B cell (primary cell): ENCODE results near the gene ROBO2. TPM values are rescaled to one million over a fixed set of nuclear protein-coding genes. Genes with fewer than 3 reads are reported as not detected.

Experiments
- ATAC-seq: fragments of 200-7000 bp; cut with Tn5 transposase; one replicate; pipeline ENCODE4 v1.10.0; 2021; ENCODE audit warnings: low read depth, mild to moderate bottlenecking, moderate number of reproducible peaks, moderate library complexity
- CTCF ChIA-PET: fragments of 350-600 bp; sonication (Branson Sonifier 250); formaldehyde crosslinking; loops from one replicate; lab custom pipeline; 2021; ENCODE audit warnings: antibody characterized with exemption, inconsistent platforms; lab: Charles Lee
- POLR2A ChIA-PET: fragments of 350-600 bp; sonication (Branson Sonifier 250); formaldehyde crosslinking; loops from one replicate; lab custom pipeline; 2021; ENCODE audit warnings: antibody characterized with exemption; lab: Charles Lee
- DNase-seq: peaks from one replicate; pipeline ENCODE4 v3.0.0; 2013
- H2AFZ ChIP-seq: 2 replicates; pipeline ENCODE4 v1.6.1; 2012; ENCODE audit warnings: mild to moderate bottlenecking, low read depth, low read length; ENCODE audit not compliant: insufficient read depth, poor library complexity, severe bottlenecking
- H3K27ac ChIP-seq, 2 donors: 1 replicate in 1 of 2; 2 replicates in 1 of 2; pipeline ENCODE4 v1.5.1; 2012 to 2013; ENCODE audit warnings: low read length in 2 of 2, mild to moderate bottlenecking in 2 of 2, moderate library complexity in 1 of 2
- H3K27me3 ChIP-seq, 4 experiments: fragments of 200-600 bp in 1 of 4; sonication (generic) in 1 of 4; replicated peaks in 1 of 4; 1 replicate in 2 of 4; 2 replicates in 2 of 4; pipeline versions ENCODE4 v1.6.1 to v1.7.0; 2013 to 2016; ENCODE audit warnings: low read length in 3 of 4, mild to moderate bottlenecking in 2 of 4, mixed read lengths in 1 of 4, moderate library complexity in 1 of 4; ENCODE audit not compliant: insufficient read depth in 4 of 4, control insufficient read depth in 3 of 4; ENCODE audit errors: control extremely low read depth in 1 of 4
- H3K36me3 ChIP-seq, 2 experiments: replicated peaks in 1 of 2; 1 replicate in 1 of 2; 2 replicates in 1 of 2; pipeline versions ENCODE4 v1.6.1 to v1.7.1; 2013; ENCODE audit warnings: low read length in 1 of 2; ENCODE audit not compliant: insufficient read depth in 2 of 2, control insufficient read depth in 1 of 2; ENCODE audit errors: control extremely low read depth in 1 of 2, extremely low read depth in 1 of 2
- H3K4me1 ChIP-seq, 2 donors: fragments of 200-600 bp in 1 of 2; sonication (generic) in 1 of 2; 1 replicate in 1 of 2; 2 replicates in 1 of 2; pipeline versions ENCODE4 v1.5.1 to v1.6.1; 2013 to 2017; ENCODE audit warnings: low read length in 2 of 2; ENCODE audit not compliant: control insufficient read depth in 2 of 2, insufficient read depth in 2 of 2
- H3K4me2 ChIP-seq: replicated peaks from 2 replicates; pipeline ENCODE3; 2012; ENCODE audit warnings: mild to moderate bottlenecking, low read depth, low read length; ENCODE audit not compliant: poor library complexity, severe bottlenecking
- H3K4me3 ChIP-seq, 5 experiments: fragments of 200-600 bp in 1 of 5; sonication (generic) in 1 of 5; 1 replicate in 3 of 5; 2 replicates in 2 of 5; pipeline versions ENCODE4 v1.5.1 to v1.7.0; 2011 to 2016; ENCODE audit warnings: low read length in 4 of 5, mild to moderate bottlenecking in 4 of 5, low read depth in 2 of 5, control low read depth in 1 of 5, moderate library complexity in 1 of 5; ENCODE audit not compliant: insufficient read depth in 1 of 5; ENCODE audit errors: control extremely low read depth in 1 of 5, extremely low read depth in 1 of 5
- H3K79me2 ChIP-seq: fragments of 200-600 bp; sonication (generic); one replicate; pipeline ENCODE4 v1.6.0; 2016; ENCODE audit warnings: low read length; ENCODE audit not compliant: control insufficient read depth, insufficient read depth
- H3K9ac ChIP-seq: fragments of 200-600 bp; sonication (generic); 2 replicates; pipeline ENCODE4 v1.6.1; 2017; ENCODE audit warnings: mild to moderate bottlenecking, low read length, moderate library complexity
- H3K9me3 ChIP-seq, 3 donors: one replicate each; pipeline versions ENCODE4 v1.6.1 to v1.7.1; 2013; ENCODE audit warnings: low read length in 2 of 3; ENCODE audit not compliant: control insufficient read depth in 2 of 3, insufficient read depth in 1 of 3; ENCODE audit errors: control extremely low read depth in 1 of 3
- H4K20me1 ChIP-seq: 2 replicates; pipeline ENCODE4 v1.6.0; 2012; ENCODE audit warnings: mild to moderate bottlenecking, low read length; ENCODE audit not compliant: insufficient read depth, control insufficient read depth, poor library complexity, severe bottlenecking
- H3K27ac Mint-ChIP-seq: one replicate; pipeline ENCODE4 v1.8.0; 2021; ENCODE audit warnings: mixed read lengths
- H3K27me3 Mint-ChIP-seq: one replicate; pipeline ENCODE4 v1.8.0; 2021; ENCODE audit warnings: mixed read lengths
- H3K4me1 Mint-ChIP-seq: one replicate; pipeline ENCODE4 v1.8.0; 2021; ENCODE audit warnings: mixed read lengths
- H3K4me3 Mint-ChIP-seq: one replicate; pipeline ENCODE4 v1.8.0; 2021; ENCODE audit warnings: mixed read lengths
- H3K9me3 Mint-ChIP-seq: one replicate; pipeline ENCODE4 v1.8.0; 2022; ENCODE audit warnings: mixed read lengths; ENCODE audit not compliant: insufficient read depth
- CTCF ChIP-seq: fragments of 200-600 bp; IDR thresholded peaks from one replicate; pipeline ENCODE4 v1.8.0; 2022; ENCODE audit warnings: antibody characterized with exemption, mild to moderate bottlenecking
- EZH2 ChIP-seq: IDR thresholded peaks from 2 replicates; pipeline ENCODE4 v1.6.1; 2012; ENCODE audit warnings: borderline replicate concordance, low read depth, mild to moderate bottlenecking, moderate library complexity, low read length; ENCODE audit not compliant: insufficient read depth, poor library complexity, severe bottlenecking
- WGBS: methylation state at CpG from one replicate; pipeline ENCODE4 v1.1.5; 2013; ENCODE audit warnings: missing lambda C conversion rate; ENCODE audit not compliant: insufficient coverage; 5-methylcytosine and 5-hydroxymethylcytosine counted together
- intact Hi-C: fragments of 100-400 bp; cut with micrococcal nuclease; formaldehyde crosslinking; loops from one replicate; pipeline ENCODE4 v1.10.0; 2022
- polyA plus RNA-seq: library from polyadenylated mRNA; depleted of rRNA; stranded (reverse); fragments of >200 nt; gene quantifications from 2 replicates; pipeline ENCODE4 v1.2.3, GENCODE V29; 2012
- total RNA-seq, 2 donors: library from RNA; stranded (reverse); fragments of 120-200 nt in 1 of 2; gene quantifications; 1 replicate in 1 of 2; 2 replicates in 1 of 2; pipeline versions ENCODE4 v1.2.3 to v1.2.4, GENCODE V29; 2013 to 2022

The ROBO2 gene
- total and polyA plus RNA-seq, 2 donors (not counting 1 experiment from before 2014, with no cell fraction given), result not detected

- TF ChIP-seq CTCF, result no peak
- TF ChIP-seq EZH2, result no peak
- H3K27ac ChIP-seq, result no peak overlapping the region
- H2AFZ ChIP-seq, result no peak overlapping the region
- POLR2A ChIA-PET, result no interaction called here
- ATAC-seq (no peak), DNase-seq (no peak)
- Mint-ChIP-seq H3K27me3 (no peaks in the 10 kb centered on the region), H3K4me3 (no peak overlapping the region), H3K4me1 (no peaks in the 10 kb centered on the region), H3K9me3 (peaks cover 2% of the 10 kb centered on the region), H3K27ac (no peak overlapping the region)
- H3K4me2 ChIP-seq, result no peak overlapping the region
- H3K79me2 ChIP-seq, result no peaks in the 10 kb centered on the region
- no peaks in the 10 kb centered on the region for H3K4me1 ChIP-seq
- no peaks in the 10 kb centered on the region for H4K20me1 ChIP-seq
- WGBS, result 100% methylated on average over 1 of the region's 2 CpGs
- peaks cover 0 to 3% (median 0%) of the 10 kb centered on the region in 3 donors for H3K9me3 ChIP-seq
- CTCF ChIA-PET, result no interaction called here
- H3K36me3 ChIP-seq, result no peaks in the 10 kb centered on the region
- no peak overlapping the region for H3K9ac ChIP-seq
- intact Hi-C loops, result no loop called here
- H3K4me3 ChIP-seq, result no peak overlapping the region
- H3K27me3 ChIP-seq, result no peaks in the 10 kb centered on the region
Observed at GRCh38 chr3:77376511-77376910, 336.6 kb downstream of the ROBO2 start.

GRCh38 chr3:77377717-77378116 is 337.8 kb downstream of the ROBO2 start:
- Mint-ChIP-seq H3K4me1 (no peaks in the 10 kb centered on the region), H3K9me3 (peaks cover 2% of the 10 kb centered on the region), H3K27me3 (no peaks in the 10 kb centered on the region), H3K4me3 (no peak overlapping the region), H3K27ac (no peak overlapping the region)
- no peaks in the 10 kb centered on the region for H3K4me1 ChIP-seq
- no peak overlapping the region for H3K4me2 ChIP-seq
- H2AFZ ChIP-seq, result no peak overlapping the region
- no peak for DNase-seq
- intact Hi-C loops, result no loop called here
- TF ChIP-seq EZH2, result no peak
- no peak for TF ChIP-seq CTCF
- no peaks in the 10 kb centered on the region for H3K36me3 ChIP-seq
- POLR2A ChIA-PET, result no interaction called here
- no peak overlapping the region for H3K27ac ChIP-seq
- no peaks in the 10 kb centered on the region for H3K27me3 ChIP-seq
- CTCF ChIA-PET, result no interaction called here
- no peak for ATAC-seq
- H3K79me2 ChIP-seq, result no peaks in the 10 kb centered on the region
- no peaks in the 10 kb centered on the region for H4K20me1 ChIP-seq
- WGBS, result no CpG with 5 or more reads among the region's 1 CpG
- H3K9me3 ChIP-seq, result peaks cover 0 to 3% (median 0%) of the 10 kb centered on the region in 3 donors
- no peak overlapping the region for H3K4me3 ChIP-seq
- no peak overlapping the region for H3K9ac ChIP-seq
